PC-3 (cell line): Measurements from ENCODE around the gene CABP7. TPM values are rescaled to one million over a fixed set of nuclear protein-coding genes. Genes with fewer than 3 reads are reported as not detected.

ENCODE experiments used
- ATAC-seq: fragments of 200-7000 bp; cut with Tn5 transposase; 2 replicates; pipeline ENCODE4 v1.9.1; 2020; ENCODE audit warnings: mild to moderate bottlenecking, moderate library complexity
- BruUV-seq: library from RNA; stranded (reverse); fragments of 400-500 nt; replicated peaks from 2 replicates; lab custom pipeline; 2021; lab: Mats Ljungman, UMichigan
- CTCF ChIA-PET: fragments of 300-600 bp; sonication (Branson Sonifier 250); formaldehyde crosslinking; loops from one replicate; lab custom pipeline; 2022; ENCODE audit warnings: antibody characterized with exemption; lab: Charles Lee
- POLR2A ChIA-PET: fragments of 300-600 bp; sonication (Branson Sonifier 250); formaldehyde crosslinking; loops from one replicate; lab custom pipeline; 2022; ENCODE audit warnings: antibody characterized with exemption; ENCODE audit not compliant: unreplicated experiment; lab: Charles Lee
- DNase-seq: peaks from one replicate; pipeline ENCODE4 v3.0.0-alpha.2; 2015
- H2AFZ ChIP-seq: fragments of 300-600 bp; sonication (generic); 2 replicates; pipeline ENCODE4 v1.6.0; 2016; ENCODE audit warnings: antibody characterized with exemption, low read length
- H3F3A ChIP-seq: fragments of 300-600 bp; sonication (generic); one replicate; pipeline ENCODE4 v1.6.0; 2017; ENCODE audit warnings: antibody characterized with exemption, low read length, control low read depth, mild to moderate bottlenecking; ENCODE audit not compliant: unreplicated experiment
- H3K27ac ChIP-seq: fragments of 300-600 bp; sonication (generic); 2 replicates; pipeline ENCODE4 v1.5.1; 2016; ENCODE audit warnings: mild to moderate bottlenecking, low read length
- H3K27me3 ChIP-seq: fragments of 300-600 bp; sonication (generic); 2 replicates; pipeline ENCODE4 v1.6.1; 2016; ENCODE audit warnings: low read length, mixed read lengths
- H3K36me3 ChIP-seq: fragments of 300-600 bp; sonication (generic); 2 replicates; pipeline ENCODE4 v1.6.1; 2016; ENCODE audit warnings: low read depth, mixed run types, low read length, mixed read lengths
- H3K4me1 ChIP-seq: fragments of 300-600 bp; sonication (generic); 2 replicates; pipeline ENCODE4 v1.5.1; 2016; ENCODE audit warnings: low read length; ENCODE audit not compliant: insufficient read depth
- H3K4me2 ChIP-seq: fragments of 300-600 bp; sonication (generic); 2 replicates; pipeline ENCODE4 v1.6.0; 2016; ENCODE audit warnings: low read length
- H3K4me3 ChIP-seq: fragments of 300-600 bp; sonication (generic); 2 replicates; pipeline ENCODE4 v1.5.1; 2016; ENCODE audit warnings: mild to moderate bottlenecking, low read length, mixed read lengths
- H3K79me2 ChIP-seq: fragments of 300-600 bp; sonication (generic); 2 replicates; pipeline ENCODE4 v1.6.1; 2017; ENCODE audit warnings: low read length, mixed read lengths
- H3K9ac ChIP-seq: fragments of 300-600 bp; sonication (generic); 2 replicates; pipeline ENCODE4 v1.6.0; 2016; ENCODE audit warnings: mild to moderate bottlenecking, low read length
- H3K9me2 ChIP-seq: fragments of 300-600 bp; sonication (generic); replicated peaks from 2 replicates; pipeline ENCODE4 v1.6.1; 2016; ENCODE audit warnings: mixed run types, low read length, mixed read lengths
- H3K9me3 ChIP-seq: fragments of 300-600 bp; sonication (generic); 2 replicates; pipeline ENCODE4 v1.6.1; 2016; ENCODE audit warnings: low read length, mixed read lengths
- H4K20me1 ChIP-seq: fragments of 300-600 bp; sonication (generic); 2 replicates; pipeline ENCODE4 v1.6.1; 2016; ENCODE audit warnings: low read length, mixed read lengths
- CTCF ChIP-seq: fragments of 300-600 bp; sonication (generic); conservative IDR thresholded peaks from 2 replicates; pipeline ENCODE4 v1.5.1; 2017; ENCODE audit warnings: antibody characterized with exemption, low read depth, mild to moderate bottlenecking, low read length
- EZH2 ChIP-seq: fragments of 300-600 bp; sonication (generic); IDR thresholded peaks from one replicate; pipeline ENCODE4 v1.6.1; 2017; ENCODE audit warnings: antibody characterized with exemption, mild to moderate bottlenecking, low read length; ENCODE audit not compliant: unreplicated experiment
- EZH2phosphoT487 ChIP-seq: fragments of 300-600 bp; sonication (generic); IDR thresholded peaks from 2 replicates; pipeline ENCODE4 v1.6.1; 2018; ENCODE audit warnings: mild to moderate bottlenecking, antibody characterized with exemption, low read length, borderline replicate concordance
- intact Hi-C: fragments of 100-400 bp; cut with micrococcal nuclease; formaldehyde crosslinking; loops from 2 replicates; pipeline ENCODE4 v1.9.0; 2023
- total RNA-seq: library from RNA; depleted of rRNA; stranded (reverse); fragments of >200 nt; gene quantifications from 2 replicates; pipeline ENCODE4 v1.2.3, GENCODE V29; 2014

The CABP7 gene
- total RNA-seq, 1 experiment from 2014 or later, result 0.87 TPM

- Histone ChIP-seq H3K79me2 (no peaks in the 10 kb centered on the region), H3K4me1 (no peaks in the 10 kb centered on the region; the same call in 1 of the 2 replicates), H3K27me3 (peaks cover 8% of the 10 kb centered on the region), H3F3A (no peaks in the 10 kb centered on the region), H3K4me2 (no peak overlapping the region), H3K9me2 (no peaks in the 10 kb centered on the region), H3K27ac (no peak overlapping the region), H4K20me1 (no peaks in the 10 kb centered on the region), H3K36me3 (no peaks in the 10 kb centered on the region), H3K9ac (no peak overlapping the region), H3K9me3 (no peaks in the 10 kb centered on the region), H2AFZ (no peak overlapping the region), H3K4me3 (no peak overlapping the region)
- ATAC-seq (peak; percentile 71), DNase-seq (peak; percentile 69)
- CTCF ChIA-PET, result no interaction called here
- BruUV-seq, result no TSS peak
- POLR2A ChIA-PET, result no interaction called here
- intact Hi-C loops, result no loop called here
- no peak for TF ChIP-seq CTCF
- no peak for TF ChIP-seq EZH2phosphoT487
- no peak for TF ChIP-seq EZH2
These were observed 2.8 kb upstream of the CABP7 start for GRCh38 chr22:29716814-29717545.

- H3K36me3 ChIP-seq, result no peaks in the 10 kb centered on the region
- peaks cover 8% of the 10 kb centered on the region for H3K27me3 ChIP-seq
- H2AFZ ChIP-seq, result no peak overlapping the region
- no peaks in the 10 kb centered on the region for H3K9me2 ChIP-seq
- H3K27ac ChIP-seq, result no peak overlapping the region
- BruUV-seq, result no TSS peak
- H3F3A ChIP-seq, result no peaks in the 10 kb centered on the region
- ATAC-seq, result no peak
- ChIA-PET POLR2A (no interaction called here), CTCF (no interaction called here)
- no peaks in the 10 kb centered on the region for H3K79me2 ChIP-seq
- no peaks in the 10 kb centered on the region; the same call in 1 of the 2 replicates for H3K4me1 ChIP-seq
- H3K9me3 ChIP-seq, result no peaks in the 10 kb centered on the region
- no peaks in the 10 kb centered on the region for H4K20me1 ChIP-seq
- no peak overlapping the region for H3K4me3 ChIP-seq
- TF ChIP-seq CTCF (no peak), EZH2phosphoT487 (no peak), EZH2 (no peak)
- intact Hi-C loops, result no loop called here
- no peak overlapping the region for H3K9ac ChIP-seq
- no peak for DNase-seq
- no peak overlapping the region for H3K4me2 ChIP-seq
These were observed 2.0 kb upstream of the CABP7 start for GRCh38 chr22:29717789-29718188.
